NCI-H510A treated with DMSO at 0.1 percent for 48 hours (cell line): ENCODE data around the gene RNF19B.

Experiments used
- DNase-seq: peaks from one replicate; lab custom pipeline; 2025; lab: John Stamatoyannopoulos, UW

The RNF19B gene

GRCh38 chr1:32888134-32888533, 76.5 kb downstream of the RNF19B start:
- no peak for DNase-seq

- DNase-seq: no peak
These were observed 77.0 kb downstream of the RNF19B start for GRCh38 chr1:32887623-32888022.

GRCh38 chr1:32886828-32887414, 77.7 kb downstream of the RNF19B start:
- DNase-seq: no peak
